ENCODE measurements around the gene DSG4.

DNA sequence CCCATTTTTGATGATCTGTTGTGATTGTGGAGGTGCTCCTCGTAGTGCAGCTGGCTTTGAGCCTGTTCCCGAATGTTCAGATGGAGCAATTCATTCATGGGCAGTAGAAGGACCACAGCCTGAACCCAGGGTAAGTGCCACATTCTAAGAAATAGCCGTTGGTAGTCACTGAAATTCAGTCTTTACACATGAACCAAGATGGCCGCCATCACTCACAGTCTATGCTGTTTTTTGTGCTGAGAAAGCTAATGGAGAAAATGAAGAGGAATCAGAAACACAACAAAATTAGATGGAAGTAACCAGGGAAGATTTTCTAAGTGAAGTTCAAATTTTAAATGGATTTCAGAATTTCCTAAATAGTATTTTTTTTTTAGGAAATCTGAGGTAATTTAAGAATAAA is 33.1 kb upstream of the DSG4 start:
- TF ChIP-seq, protein P1, sequence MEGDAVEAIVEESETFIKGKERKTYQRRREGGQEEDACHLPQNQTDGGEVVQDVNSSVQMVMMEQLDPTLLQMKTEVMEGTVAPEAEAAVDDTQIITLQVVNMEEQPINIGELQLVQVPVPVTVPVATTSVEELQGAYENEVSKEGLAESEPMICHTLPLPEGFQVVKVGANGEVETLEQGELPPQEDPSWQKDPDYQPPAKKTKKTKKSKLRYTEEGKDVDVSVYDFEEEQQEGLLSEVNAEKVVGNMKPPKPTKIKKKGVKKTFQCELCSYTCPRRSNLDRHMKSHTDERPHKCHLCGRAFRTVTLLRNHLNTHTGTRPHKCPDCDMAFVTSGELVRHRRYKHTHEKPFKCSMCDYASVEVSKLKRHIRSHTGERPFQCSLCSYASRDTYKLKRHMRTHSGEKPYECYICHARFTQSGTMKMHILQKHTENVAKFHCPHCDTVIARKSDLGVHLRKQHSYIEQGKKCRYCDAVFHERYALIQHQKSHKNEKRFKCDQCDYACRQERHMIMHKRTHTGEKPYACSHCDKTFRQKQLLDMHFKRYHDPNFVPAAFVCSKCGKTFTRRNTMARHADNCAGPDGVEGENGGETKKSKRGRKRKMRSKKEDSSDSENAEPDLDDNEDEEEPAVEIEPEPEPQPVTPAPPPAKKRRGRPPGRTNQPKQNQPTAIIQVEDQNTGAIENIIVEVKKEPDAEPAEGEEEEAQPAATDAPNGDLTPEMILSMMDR (conservative IDR thresholded peaks at IDR 0.05; ENCODE audit: low read depth, low read length), result no peak
- no peak for TF ChIP-seq EZH2 (IDR thresholded peaks at IDR 0.05; ENCODE audit: borderline replicate concordance, low read depth, low read length, poor library complexity, severe bottlenecking)

All from A673 (cell line).